ENCODE data around the gene SRRM4.

Gene SRRM4

DNA sequence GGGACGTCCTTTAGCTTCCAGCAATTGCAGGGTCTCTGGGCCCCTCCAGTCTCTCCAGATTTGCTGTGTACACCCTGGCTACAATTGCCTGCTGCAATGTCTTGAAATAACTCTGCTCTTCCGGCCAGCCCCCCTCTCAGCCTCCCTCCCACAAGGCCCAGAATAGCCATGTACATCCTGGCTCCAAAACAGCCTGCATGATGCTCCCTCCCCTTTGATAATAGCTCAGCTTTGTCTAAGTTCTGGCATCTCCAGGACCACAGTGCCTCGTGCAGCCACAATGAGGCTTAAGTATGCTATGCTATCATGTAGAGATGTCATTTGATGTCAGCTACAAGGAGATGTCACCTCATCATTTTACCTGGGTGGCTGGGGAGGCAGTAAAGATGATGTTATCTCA, 74.6 kb downstream of the SRRM4 start:
- TF ChIP-seq SIN3A (IDR thresholded peaks at IDR 0.05; ENCODE audit: borderline replicate concordance, insufficient read depth, low read length): no peak
- TF ChIP-seq, protein P1, sequence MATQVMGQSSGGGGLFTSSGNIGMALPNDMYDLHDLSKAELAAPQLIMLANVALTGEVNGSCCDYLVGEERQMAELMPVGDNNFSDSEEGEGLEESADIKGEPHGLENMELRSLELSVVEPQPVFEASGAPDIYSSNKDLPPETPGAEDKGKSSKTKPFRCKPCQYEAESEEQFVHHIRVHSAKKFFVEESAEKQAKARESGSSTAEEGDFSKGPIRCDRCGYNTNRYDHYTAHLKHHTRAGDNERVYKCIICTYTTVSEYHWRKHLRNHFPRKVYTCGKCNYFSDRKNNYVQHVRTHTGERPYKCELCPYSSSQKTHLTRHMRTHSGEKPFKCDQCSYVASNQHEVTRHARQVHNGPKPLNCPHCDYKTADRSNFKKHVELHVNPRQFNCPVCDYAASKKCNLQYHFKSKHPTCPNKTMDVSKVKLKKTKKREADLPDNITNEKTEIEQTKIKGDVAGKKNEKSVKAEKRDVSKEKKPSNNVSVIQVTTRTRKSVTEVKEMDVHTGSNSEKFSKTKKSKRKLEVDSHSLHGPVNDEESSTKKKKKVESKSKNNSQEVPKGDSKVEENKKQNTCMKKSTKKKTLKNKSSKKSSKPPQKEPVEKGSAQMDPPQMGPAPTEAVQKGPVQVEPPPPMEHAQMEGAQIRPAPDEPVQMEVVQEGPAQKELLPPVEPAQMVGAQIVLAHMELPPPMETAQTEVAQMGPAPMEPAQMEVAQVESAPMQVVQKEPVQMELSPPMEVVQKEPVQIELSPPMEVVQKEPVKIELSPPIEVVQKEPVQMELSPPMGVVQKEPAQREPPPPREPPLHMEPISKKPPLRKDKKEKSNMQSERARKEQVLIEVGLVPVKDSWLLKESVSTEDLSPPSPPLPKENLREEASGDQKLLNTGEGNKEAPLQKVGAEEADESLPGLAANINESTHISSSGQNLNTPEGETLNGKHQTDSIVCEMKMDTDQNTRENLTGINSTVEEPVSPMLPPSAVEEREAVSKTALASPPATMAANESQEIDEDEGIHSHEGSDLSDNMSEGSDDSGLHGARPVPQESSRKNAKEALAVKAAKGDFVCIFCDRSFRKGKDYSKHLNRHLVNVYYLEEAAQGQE (IDR thresholded peaks at IDR 0.05; ENCODE audit: insufficient read depth in 1 of 2, low read depth in 2 of 2, low read length in 2 of 2): no peak
- no peak for TF ChIP-seq POLR2AphosphoS5 (IDR thresholded peaks at IDR 0.05; ENCODE audit: low read depth, low read length)
- no peak for TF ChIP-seq TAF1 (IDR thresholded peaks at IDR 0.05; ENCODE audit: borderline replicate concordance, insufficient read depth, low read length)
- no peak for TF ChIP-seq FOXP2 (optimal IDR thresholded peaks at IDR 0.05; ENCODE audit: borderline replicate concordance, extremely low read depth, extremely low read length, insufficient read depth)

DNA sequence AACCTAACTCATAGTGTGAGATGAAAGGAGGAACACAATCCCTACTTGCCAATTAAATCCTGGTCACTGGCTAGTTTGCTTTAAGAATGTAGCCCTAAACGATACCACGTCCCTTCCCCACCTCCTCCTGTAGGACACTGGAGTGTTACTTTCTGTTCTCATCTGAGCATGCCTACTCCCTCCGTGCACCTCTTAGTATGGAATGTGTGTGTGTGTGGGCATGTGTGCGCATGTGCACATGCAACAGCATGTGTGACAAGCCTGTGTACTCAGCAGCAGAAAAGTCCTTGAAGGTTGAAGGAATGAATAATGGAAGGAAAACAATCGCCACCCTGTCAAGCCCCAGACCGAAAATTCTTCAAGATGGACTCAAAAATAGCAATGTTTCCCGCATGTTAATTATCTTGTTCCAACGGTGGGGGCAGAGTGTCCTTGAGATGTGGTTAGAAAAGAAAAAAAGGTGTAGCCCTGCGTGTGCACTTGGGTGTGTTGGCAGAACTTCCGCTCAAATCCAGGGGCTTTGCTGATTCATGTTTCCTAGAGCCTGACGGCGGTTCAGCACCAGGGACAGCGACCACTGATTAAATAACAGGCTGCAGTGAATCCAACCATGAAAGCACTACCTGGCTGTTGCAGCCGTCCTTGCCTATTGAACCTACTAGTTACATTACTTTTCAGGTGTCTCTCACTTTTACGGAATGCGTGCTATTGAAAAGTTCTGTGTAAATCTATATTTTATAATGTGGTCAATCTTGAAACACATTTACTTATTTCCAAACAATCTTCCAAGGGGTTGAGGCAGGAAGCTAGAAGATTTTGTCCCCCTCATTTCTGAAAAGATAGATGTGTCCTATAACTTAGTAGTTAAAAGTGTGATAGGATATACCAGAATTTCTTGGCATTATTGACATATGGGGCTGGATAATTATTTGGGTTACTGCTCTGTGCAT, 79.8 kb downstream of the SRRM4 start:
- TF ChIP-seq TAF1 (IDR thresholded peaks at IDR 0.05; ENCODE audit: borderline replicate concordance, insufficient read depth, low read length): no peak
- TF ChIP-seq, protein P1 (IDR thresholded peaks at IDR 0.05; ENCODE audit: insufficient read depth in 1 of 2, low read depth in 2 of 2, low read length in 2 of 2): peak; percentile 95 to 98

DNA sequence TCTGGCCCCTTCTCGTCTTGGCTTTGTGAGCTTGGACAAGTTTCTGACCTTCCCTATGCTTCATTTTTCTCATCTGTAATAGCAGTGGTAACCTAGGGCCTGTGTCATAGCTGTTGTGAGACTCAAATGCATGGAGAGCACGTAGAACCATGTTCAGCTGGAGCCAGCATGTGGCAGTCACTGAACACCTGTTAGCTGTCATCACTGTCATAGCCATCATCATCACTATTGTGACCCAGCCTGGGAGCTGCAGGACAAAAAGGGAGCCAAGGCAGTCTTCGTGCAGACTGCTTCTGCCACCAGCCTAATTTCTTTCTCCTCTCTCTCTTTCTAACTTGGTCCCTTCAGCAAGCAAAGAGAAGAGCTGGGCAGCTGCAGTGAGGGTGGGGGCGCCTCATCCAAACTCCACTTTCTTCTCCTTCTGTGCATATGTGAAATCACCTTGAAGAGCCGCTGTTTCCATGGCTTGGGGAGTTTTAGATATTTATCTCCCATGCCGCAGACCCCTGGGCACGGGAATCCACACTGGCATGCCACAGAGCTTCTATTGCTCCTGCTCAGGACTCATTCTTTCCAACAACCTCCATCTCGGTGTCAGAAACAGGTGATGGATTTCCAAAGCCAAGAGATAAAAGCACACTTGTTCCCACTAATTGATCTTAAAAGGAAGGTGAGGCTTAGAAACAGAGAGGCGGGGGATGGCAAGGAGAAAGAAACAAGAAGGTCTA, 87.0 kb downstream of the SRRM4 start:
- TF ChIP-seq, protein P1 (IDR thresholded peaks at IDR 0.05; ENCODE audit: insufficient read depth in 1 of 2, low read depth in 2 of 2, low read length in 2 of 2): no peak
- TF ChIP-seq SIN3A (IDR thresholded peaks at IDR 0.05; ENCODE audit: borderline replicate concordance, insufficient read depth, low read length) (no peak), POLR2AphosphoS5 (IDR thresholded peaks at IDR 0.05; ENCODE audit: low read depth, low read length) (no peak), TAF1 (IDR thresholded peaks at IDR 0.05; ENCODE audit: borderline replicate concordance, insufficient read depth, low read length) (no peak), FOXP2 (optimal IDR thresholded peaks at IDR 0.05; ENCODE audit: borderline replicate concordance, extremely low read depth, extremely low read length, insufficient read depth) (no peak)

DNA sequence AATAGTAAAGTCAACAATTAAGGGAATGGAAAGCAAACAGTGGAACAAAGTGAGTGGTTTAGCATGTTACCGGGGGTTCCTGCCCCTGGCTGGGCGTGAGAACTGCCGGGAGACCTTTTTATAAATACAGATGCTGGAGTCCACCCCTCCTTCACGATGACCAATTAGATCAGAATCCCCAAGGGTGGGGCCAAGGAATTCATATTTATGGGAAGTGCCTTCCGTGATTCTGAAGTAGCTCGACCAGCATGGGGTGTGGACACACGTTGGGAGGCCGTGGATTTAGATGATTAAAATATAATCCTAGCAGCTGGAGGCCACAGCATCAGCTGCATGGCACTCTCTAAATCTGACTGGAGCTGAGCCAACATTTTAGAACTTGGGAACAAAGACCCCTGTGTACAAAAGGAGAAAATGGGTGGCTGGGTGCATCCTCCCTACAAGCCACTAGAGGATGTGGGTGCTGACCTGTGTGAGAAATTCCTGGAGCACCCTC, 87.9 kb downstream of the SRRM4 start:
- TF ChIP-seq SIN3A (IDR thresholded peaks at IDR 0.05; ENCODE audit: borderline replicate concordance, insufficient read depth, low read length) (no peak), POLR2AphosphoS5 (IDR thresholded peaks at IDR 0.05; ENCODE audit: low read depth, low read length) (no peak), FOXP2 (optimal IDR thresholded peaks at IDR 0.05; ENCODE audit: borderline replicate concordance, extremely low read depth, extremely low read length, insufficient read depth) (no peak), TAF1 (IDR thresholded peaks at IDR 0.05; ENCODE audit: borderline replicate concordance, insufficient read depth, low read length) (no peak)
- TF ChIP-seq, protein P1 (IDR thresholded peaks at IDR 0.05; ENCODE audit: insufficient read depth in 1 of 2, low read depth in 2 of 2, low read length in 2 of 2): no peak
